Erythroblast (primary cell): ENCODE results near the gene KLF7.

Experiments used
- GATA1 ChIP-seq: IDR thresholded peaks from 2 replicates; pipeline ENCODE4 v1.6.1; 2011; ENCODE audit warnings: low read depth, mild to moderate bottlenecking, control low read depth, low read length, moderate library complexity
- POLR2A ChIP-seq: IDR thresholded peaks from 2 replicates; pipeline ENCODE4 v1.6.1; 2011; ENCODE audit warnings: mild to moderate bottlenecking, low read length

GRCh38 chr2:207135340-207135739 lies 30.4 kb downstream of the KLF7 start:
- TF ChIP-seq POLR2A (no peak), GATA1 (no peak)
